Fibroblast of mammary gland (primary cell): ENCODE measurements around the gene OR9I1.
A peak's percentile ranks its signal among the peaks of the same experiment; 100 is the strongest.

Experiments
- DNase-seq: peaks from one replicate; pipeline ENCODE4 v3.0.0-alpha.2; 2010; ENCODE audit warnings: low read depth
- H3K4me3 ChIP-seq: 2 replicates; pipeline ENCODE4 v1.5.1; 2011; ENCODE audit warnings: low read depth, mild to moderate bottlenecking, low read length, moderate library complexity; ENCODE audit not compliant: control insufficient read depth
- CTCF ChIP-seq: conservative IDR thresholded peaks from 2 replicates; pipeline ENCODE4 v1.5.1; 2011; ENCODE audit warnings: low read depth, low read length, inconsistent platforms; ENCODE audit not compliant: control insufficient read depth, insufficient read depth

Gene OR9I1

DNA sequence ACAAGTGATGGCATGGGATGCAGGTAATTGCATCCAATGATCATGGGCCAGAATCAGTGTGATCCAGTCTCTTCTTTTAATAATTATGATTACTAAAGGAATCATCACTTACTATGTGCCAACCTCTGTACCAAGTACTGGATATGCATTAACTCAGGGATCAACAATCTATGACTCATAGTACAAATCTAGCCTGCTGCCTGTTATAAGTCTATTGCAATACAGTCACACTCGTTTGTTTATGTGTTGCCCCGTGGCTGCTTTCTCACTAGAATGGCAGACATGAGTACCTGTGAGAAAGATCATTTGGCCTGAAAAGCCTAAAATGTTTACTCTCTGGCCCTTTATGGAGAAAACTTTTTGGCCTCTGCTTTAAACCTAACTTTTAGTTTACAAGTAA is 49.5 kb downstream of the OR9I1 start:
- no peak for TF ChIP-seq CTCF
- DNase-seq = peak; percentile 66
- H3K4me3 ChIP-seq = no peak overlapping the region

GRCh38 chr11:58070585-58070984 is 54.7 kb downstream of the OR9I1 start:
- no peak for TF ChIP-seq CTCF
- no peak for DNase-seq
- no peak overlapping the region for H3K4me3 ChIP-seq

- TF ChIP-seq CTCF = no peak
- DNase-seq = no peak
- H3K4me3 ChIP-seq = no peak overlapping the region
These were observed 56.7 kb downstream of the OR9I1 start for GRCh38 chr11:58068655-58069054.

GRCh38 chr11:58067685-58068084 is 57.6 kb downstream of the OR9I1 start:
- peak; percentile 25 for DNase-seq
- no peak for TF ChIP-seq CTCF

More at GRCh38 chr11:58067685-58068084, 57.6 kb downstream of the OR9I1 start:
- no peak overlapping the region for H3K4me3 ChIP-seq
